Esophagus squamous epithelium (tissue), 4 donors: ENCODE data around the gene AMBP.

Experiments
- POLR2A ChIP-seq, 4 donors: fragments of 450-650 bp; IDR thresholded peaks; one replicate each; pipeline ENCODE4 v1.6.1; 2017; ENCODE audit warnings: antibody characterized with exemption in 4 of 4, mild to moderate bottlenecking in 4 of 4, moderate library complexity in 3 of 4
- TF ChIP-seq, protein P1 (sequence below), 6 experiments: fragments of 450-650 bp in 4 of 6; fragments of 200-600 bp in 2 of 6; sonication (generic) in 2 of 6; IDR thresholded peaks; one replicate each; pipeline ENCODE4 v1.5.1; 2016 to 2019; ENCODE audit warnings: antibody characterized with exemption in 6 of 6, mild to moderate bottlenecking in 4 of 6, moderate library complexity in 4 of 6

DNA sequence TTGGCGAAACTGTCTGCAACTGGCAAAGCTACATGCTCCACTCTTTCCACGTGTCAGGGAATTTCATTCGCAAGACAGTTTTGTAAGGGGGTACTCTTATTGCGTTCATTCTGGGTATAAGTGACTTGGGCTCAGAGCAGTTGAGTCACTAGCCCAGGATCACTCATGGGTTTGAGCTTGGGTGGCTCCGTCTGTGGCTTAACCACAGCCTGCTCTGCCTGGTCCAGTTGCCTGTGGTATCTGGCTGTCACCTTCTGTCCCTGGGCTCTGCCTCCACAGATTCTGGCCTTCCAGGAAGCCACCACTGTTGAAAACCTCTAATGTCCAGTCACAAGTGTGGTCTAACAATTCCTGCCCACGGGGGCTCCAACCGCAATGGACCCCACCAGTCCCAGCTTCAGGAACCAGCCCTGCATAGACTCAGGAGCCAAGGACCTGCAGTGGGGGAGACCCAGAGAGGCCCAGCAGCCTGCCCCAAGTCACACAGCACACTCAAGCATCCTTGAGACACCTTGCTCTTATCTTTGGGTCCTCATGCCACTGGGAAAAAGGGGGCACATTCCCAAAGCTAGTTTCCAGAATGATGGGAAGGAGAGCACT lies 10.6 kb upstream of the AMBP start:
- TF ChIP-seq, protein P1, sequence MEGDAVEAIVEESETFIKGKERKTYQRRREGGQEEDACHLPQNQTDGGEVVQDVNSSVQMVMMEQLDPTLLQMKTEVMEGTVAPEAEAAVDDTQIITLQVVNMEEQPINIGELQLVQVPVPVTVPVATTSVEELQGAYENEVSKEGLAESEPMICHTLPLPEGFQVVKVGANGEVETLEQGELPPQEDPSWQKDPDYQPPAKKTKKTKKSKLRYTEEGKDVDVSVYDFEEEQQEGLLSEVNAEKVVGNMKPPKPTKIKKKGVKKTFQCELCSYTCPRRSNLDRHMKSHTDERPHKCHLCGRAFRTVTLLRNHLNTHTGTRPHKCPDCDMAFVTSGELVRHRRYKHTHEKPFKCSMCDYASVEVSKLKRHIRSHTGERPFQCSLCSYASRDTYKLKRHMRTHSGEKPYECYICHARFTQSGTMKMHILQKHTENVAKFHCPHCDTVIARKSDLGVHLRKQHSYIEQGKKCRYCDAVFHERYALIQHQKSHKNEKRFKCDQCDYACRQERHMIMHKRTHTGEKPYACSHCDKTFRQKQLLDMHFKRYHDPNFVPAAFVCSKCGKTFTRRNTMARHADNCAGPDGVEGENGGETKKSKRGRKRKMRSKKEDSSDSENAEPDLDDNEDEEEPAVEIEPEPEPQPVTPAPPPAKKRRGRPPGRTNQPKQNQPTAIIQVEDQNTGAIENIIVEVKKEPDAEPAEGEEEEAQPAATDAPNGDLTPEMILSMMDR (IDR thresholded peaks at IDR 0.05), result no peak
- TF ChIP-seq POLR2A (IDR thresholded peaks at IDR 0.05), result no peak
